H9 (cell line): ENCODE data around the gene ZMYND8. TPM values are rescaled to one million over a fixed set of nuclear protein-coding genes. Genes with fewer than 3 reads are reported as not detected.

Experiments used
- DNase-seq: peaks from one replicate; pipeline ENCODE4 v3.0.0-alpha.2; 2017
- H2AFZ ChIP-seq: one replicate; pipeline ENCODE4 v1.6.1; 2013; ENCODE audit warnings: mild to moderate bottlenecking, low read length, control low read depth, moderate library complexity
- H2AK5ac ChIP-seq: 2 replicates; pipeline ENCODE4 v1.6.1; 2013; ENCODE audit warnings: low read length, control low read depth, mixed read lengths; ENCODE audit not compliant: insufficient read length
- H2BK120ac ChIP-seq: one replicate; pipeline ENCODE4 v1.6.1; 2013; ENCODE audit warnings: low read depth, mild to moderate bottlenecking, low read length, control low read depth, inconsistent platforms; ENCODE audit not compliant: poor library complexity, severe bottlenecking
- H2BK12ac ChIP-seq: 2 replicates; pipeline ENCODE4 v1.6.1; 2013; ENCODE audit warnings: low read length, control low read depth, mixed read lengths, low read depth; ENCODE audit not compliant: insufficient read length
- H2BK15ac ChIP-seq: 2 replicates; pipeline ENCODE4 v1.6.1; 2013; ENCODE audit warnings: low read depth, low read length, control low read depth
- H2BK20ac ChIP-seq: one replicate; pipeline ENCODE4 v1.6.1; 2013; ENCODE audit warnings: low read depth, mild to moderate bottlenecking, low read length, control low read depth, inconsistent platforms; ENCODE audit not compliant: poor library complexity, severe bottlenecking
- H2BK5ac ChIP-seq: 2 replicates; pipeline ENCODE4 v1.6.1; 2013; ENCODE audit warnings: low read length, control low read depth, mixed read lengths; ENCODE audit not compliant: insufficient read length
- H3K14ac ChIP-seq: 2 replicates; pipeline ENCODE4 v1.6.1; 2013; ENCODE audit warnings: low read length, control low read depth; ENCODE audit not compliant: insufficient read depth
- H3K18ac ChIP-seq: 2 replicates; pipeline ENCODE4 v1.6.1; 2013; ENCODE audit warnings: low read depth, mild to moderate bottlenecking, mixed read lengths, low read length, control low read depth; ENCODE audit not compliant: insufficient read length
- H3K23ac ChIP-seq: 2 replicates; pipeline ENCODE4 v1.6.1; 2013; ENCODE audit warnings: low read length, control low read depth, mixed read lengths, low read depth; ENCODE audit not compliant: insufficient read length
- H3K23me2 ChIP-seq: 2 replicates; pipeline ENCODE4 v1.6.1; 2013; ENCODE audit warnings: low read depth, mild to moderate bottlenecking, mixed read lengths, low read length, control low read depth; ENCODE audit not compliant: insufficient read length, poor library complexity, severe bottlenecking
- H3K27ac ChIP-seq: 2 replicates; pipeline ENCODE4 v1.5.1; 2013; ENCODE audit warnings: low read length, control low read depth, mixed read lengths, low read depth; ENCODE audit not compliant: insufficient read length
- H3K27me3 ChIP-seq: 2 replicates; pipeline ENCODE4 v1.6.1; 2013; ENCODE audit warnings: low read length, control low read depth, inconsistent platforms; ENCODE audit not compliant: insufficient read depth
- H3K4ac ChIP-seq: 2 replicates; pipeline ENCODE4 v1.6.1; 2013; ENCODE audit warnings: low read depth, mild to moderate bottlenecking, control low read depth, inconsistent platforms, low read length, moderate library complexity
- H3K4me1 ChIP-seq: 2 replicates; pipeline ENCODE4 v1.6.1; 2013; ENCODE audit warnings: low read length, control low read depth, inconsistent platforms; ENCODE audit not compliant: insufficient read depth
- H3K4me2 ChIP-seq: 2 replicates; pipeline ENCODE4 v1.6.1; 2013; ENCODE audit warnings: low read length, control low read depth, mixed read lengths; ENCODE audit not compliant: insufficient read length, insufficient read depth
- H3K56ac ChIP-seq: 2 replicates; pipeline ENCODE4 v1.6.1; 2013; ENCODE audit warnings: low read depth, mild to moderate bottlenecking, mixed read lengths, low read length, control low read depth; ENCODE audit not compliant: insufficient read length
- H3K79me1 ChIP-seq: 2 replicates; pipeline ENCODE4 v1.6.1; 2013; ENCODE audit warnings: low read depth, mild to moderate bottlenecking, moderate library complexity, low read length, control low read depth, inconsistent platforms; ENCODE audit not compliant: insufficient read depth, poor library complexity, severe bottlenecking
- H3K79me2 ChIP-seq: 2 replicates; pipeline ENCODE4 v1.6.1; 2013; ENCODE audit warnings: low read length, control low read depth, inconsistent platforms; ENCODE audit not compliant: insufficient read depth
- H3K9ac ChIP-seq: 2 replicates; pipeline ENCODE4 v1.6.1; 2013; ENCODE audit warnings: low read length, control low read depth, mixed read lengths; ENCODE audit not compliant: insufficient read length; ENCODE audit errors: extremely low read depth
- H3K9me3 ChIP-seq: one replicate; pipeline ENCODE4 v1.6.1; 2013; ENCODE audit warnings: low read depth, low read length, inconsistent platforms; ENCODE audit not compliant: control insufficient read depth
- H3T11ph ChIP-seq: one replicate; pipeline ENCODE4 v1.6.1; 2013; ENCODE audit warnings: mild to moderate bottlenecking, low read length, control low read depth, inconsistent platforms
- H4K20me1 ChIP-seq: one replicate; pipeline ENCODE4 v1.6.1; 2013; ENCODE audit not compliant: control insufficient read depth, insufficient read length, insufficient read depth
- H4K5ac ChIP-seq: 2 replicates; pipeline ENCODE4 v1.6.1; 2013; ENCODE audit warnings: low read depth, mild to moderate bottlenecking, mixed read lengths, low read length, control low read depth; ENCODE audit not compliant: insufficient read length
- H4K8ac ChIP-seq: replicated peaks from 2 replicates; pipeline ENCODE4 v1.6.1; 2013; ENCODE audit warnings: low read length, control low read depth, mixed read lengths, low read depth; ENCODE audit not compliant: insufficient read length
- H4K91ac ChIP-seq: 2 replicates; pipeline ENCODE4 v1.6.1; 2013; ENCODE audit warnings: low read depth, mild to moderate bottlenecking, moderate library complexity, mixed read lengths, low read length, control low read depth; ENCODE audit not compliant: insufficient read length
- H3K27ac Mint-ChIP-seq, 3 experiments: 2 replicates in 2 of 3; 3 replicates in 1 of 3; pipeline ENCODE4 v1.8.0; 2020 to 2021; ENCODE audit warnings: mixed read lengths in 3 of 3, mild to moderate bottlenecking in 1 of 3, moderate library complexity in 1 of 3
- H3K27me3 Mint-ChIP-seq: 2 replicates; pipeline ENCODE4 v1.8.0; 2021; ENCODE audit warnings: low read depth, mild to moderate bottlenecking, moderate library complexity, mixed read lengths
- H3K36me3 Mint-ChIP-seq, 3 experiments: 2 replicates in 2 of 3; 3 replicates in 1 of 3; pipeline ENCODE4 v1.8.0; 2020 to 2021; ENCODE audit warnings: low read depth in 3 of 3, mixed read lengths in 3 of 3; ENCODE audit not compliant: insufficient read depth in 1 of 3
- H3K4me1 Mint-ChIP-seq, 2 experiments: 2 replicates each; pipeline ENCODE4 v1.8.0; 2020; ENCODE audit warnings: mixed read lengths in 2 of 2
- H3K4me3 Mint-ChIP-seq, 2 experiments: 2 replicates in 1 of 2; 3 replicates in 1 of 2; pipeline ENCODE4 v1.8.0; 2020 to 2021; ENCODE audit warnings: mild to moderate bottlenecking in 2 of 2, mixed read lengths in 2 of 2, moderate library complexity in 1 of 2
- H3K9me3 Mint-ChIP-seq, 2 experiments: 2 replicates in 1 of 2; 3 replicates in 1 of 2; pipeline ENCODE4 v1.8.0; 2020; ENCODE audit warnings: mild to moderate bottlenecking in 2 of 2, mixed read lengths in 2 of 2, moderate library complexity in 1 of 2
- WGBS: extraction: QIAGEN DNeasy Blood & Tissue Kit; methylation state at CpG from one replicate; pipeline ENCODE4 v1.1.7; 2013; ENCODE audit warnings: missing lambda C conversion rate, low lambda C conversion rate, mixed read lengths; ENCODE audit not compliant: insufficient read length; ENCODE audit errors: extremely low coverage; 5-methylcytosine and 5-hydroxymethylcytosine counted together
- total RNA-seq: library from RNA; stranded (reverse); gene quantifications from 2 replicates; pipeline ENCODE4 v1.2.1, GENCODE V29; 2021
- TF ChIP-seq, protein P1 (sequence below): fragments of 200-600 bp; sonication (generic); conservative IDR thresholded peaks from 3 replicates; pipeline ENCODE4 v1.8.0; 2021; ENCODE audit warnings: antibody characterized with exemption, mild to moderate bottlenecking

The ZMYND8 gene
- total RNA-seq, 1 experiment from 2014 or later = 158 TPM

DNA sequence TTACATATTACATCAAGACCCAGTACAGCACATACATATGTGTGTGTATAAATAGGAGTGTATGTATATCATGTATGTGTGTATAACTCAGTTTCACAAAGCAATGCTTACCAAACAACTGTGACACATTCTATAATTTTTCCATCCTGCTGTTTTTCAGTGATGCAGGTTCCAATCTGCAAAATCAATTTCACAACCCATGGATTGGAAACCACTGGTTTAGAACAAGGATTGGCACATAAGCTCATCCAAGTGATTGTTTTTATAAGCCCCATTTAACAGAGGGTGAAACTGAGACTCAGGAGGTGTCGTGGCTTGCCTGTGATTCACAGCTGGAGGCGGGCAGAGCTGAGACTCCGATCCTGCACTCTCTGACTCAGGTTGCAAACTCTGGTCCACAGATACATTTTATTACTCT lies 158.2 kb downstream of the ZMYND8 start:
- Mint-ChIP-seq H3K27ac (no peak overlapping the region; a peak in 1 of 7 replicates), H3K4me3 (no peak overlapping the region), H3K36me3 (no peaks in the 10 kb centered on the region), H3K4me1 (peaks cover 5 to 7% of the 10 kb centered on the region in 2 experiments), H3K27me3 (no peaks in the 10 kb centered on the region), H3K9me3 (no peaks in the 10 kb centered on the region)
- Histone ChIP-seq H3K27me3 (no peaks in the 10 kb centered on the region), H3K4me1 (no peaks in the 10 kb centered on the region), H2BK20ac (no peak overlapping the region), H2AFZ (no peak overlapping the region), H3K9me3 (no peaks in the 10 kb centered on the region), H3K18ac (no peak overlapping the region), H3K4me2 (no peak overlapping the region), H4K8ac (no peak overlapping the region), H3T11ph (no peak overlapping the region), H2BK15ac (no peak overlapping the region), H3K23me2 (no peaks in the 10 kb centered on the region), H3K14ac (no peak overlapping the region), H2BK12ac (no peak overlapping the region), H3K4ac (no peak overlapping the region), H2AK5ac (no peak overlapping the region), H3K79me1 (no peaks in the 10 kb centered on the region), H4K20me1 (no peaks in the 10 kb centered on the region), H2BK120ac (no peak overlapping the region), H3K23ac (no peak overlapping the region), H3K56ac (no peak overlapping the region), H3K9ac (no peak overlapping the region), H2BK5ac (no peak overlapping the region), H4K91ac (no peak overlapping the region), H3K79me2 (no peaks in the 10 kb centered on the region), H3K27ac (no peak overlapping the region), H4K5ac (no peak overlapping the region)
- no CpG with 5 or more reads among the region's 3 CpGs for WGBS
- DNase-seq = no peak
- TF ChIP-seq, protein P1, sequence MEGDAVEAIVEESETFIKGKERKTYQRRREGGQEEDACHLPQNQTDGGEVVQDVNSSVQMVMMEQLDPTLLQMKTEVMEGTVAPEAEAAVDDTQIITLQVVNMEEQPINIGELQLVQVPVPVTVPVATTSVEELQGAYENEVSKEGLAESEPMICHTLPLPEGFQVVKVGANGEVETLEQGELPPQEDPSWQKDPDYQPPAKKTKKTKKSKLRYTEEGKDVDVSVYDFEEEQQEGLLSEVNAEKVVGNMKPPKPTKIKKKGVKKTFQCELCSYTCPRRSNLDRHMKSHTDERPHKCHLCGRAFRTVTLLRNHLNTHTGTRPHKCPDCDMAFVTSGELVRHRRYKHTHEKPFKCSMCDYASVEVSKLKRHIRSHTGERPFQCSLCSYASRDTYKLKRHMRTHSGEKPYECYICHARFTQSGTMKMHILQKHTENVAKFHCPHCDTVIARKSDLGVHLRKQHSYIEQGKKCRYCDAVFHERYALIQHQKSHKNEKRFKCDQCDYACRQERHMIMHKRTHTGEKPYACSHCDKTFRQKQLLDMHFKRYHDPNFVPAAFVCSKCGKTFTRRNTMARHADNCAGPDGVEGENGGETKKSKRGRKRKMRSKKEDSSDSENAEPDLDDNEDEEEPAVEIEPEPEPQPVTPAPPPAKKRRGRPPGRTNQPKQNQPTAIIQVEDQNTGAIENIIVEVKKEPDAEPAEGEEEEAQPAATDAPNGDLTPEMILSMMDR = no peak
